SK-N-MC (cell line): Measurements from ENCODE around the gene TMEM184C.

Experiments
- EZH2 ChIP-seq: fragments of 200-600 bp; sonication (generic); IDR thresholded peaks from one replicate; pipeline ENCODE4 v1.6.1; 2017; ENCODE audit warnings: antibody characterized with exemption
- FOXP2 ChIP-seq: optimal IDR thresholded peaks from 2 replicates; pipeline ENCODE3; 2011; ENCODE audit warnings: mild to moderate bottlenecking, moderate library complexity; ENCODE audit not compliant: insufficient read depth; ENCODE audit errors: extremely low read length, control extremely low read depth

GRCh38 chr4:147580396-147580795 is 36.8 kb upstream of the TMEM184C start:
- TF ChIP-seq FOXP2, result no peak
- TF ChIP-seq EZH2, result no peak
